Ovary (tissue), 9 donors: ENCODE data around the gene STAT3. TPM values are rescaled to one million over a fixed set of nuclear protein-coding genes. Genes with fewer than 3 reads are reported as not detected.
A peak's percentile ranks its signal among the peaks of the same experiment; 100 is the strongest.
"Not testable (repeated sequence)": the region's sequence is repeated elsewhere in the genome, so short reads cannot be mapped to it uniquely, and the experiment has no call there.

ENCODE experiments used
- DNase-seq, 5 donors: peaks; one replicate each; pipeline ENCODE4 v3.0.0-alpha.2; 2019 to 2020
- H3K27ac ChIP-seq, 2 donors: fragments of 200-600 bp; one replicate each; pipeline versions ENCODE4 v1.5.1 to v1.8.0; 2019 to 2022
- H3K27me3 ChIP-seq: fragments of 200-600 bp; one replicate; pipeline ENCODE4 v1.8.0; 2022
- H3K36me3 ChIP-seq: fragments of 200-600 bp; sonication (generic); one replicate; pipeline ENCODE4 v1.5.1; 2019
- H3K4me1 ChIP-seq: one replicate; pipeline ENCODE4 v1.8.1; 2013; ENCODE audit warnings: mild to moderate bottlenecking, moderate library complexity; ENCODE audit not compliant: insufficient read depth
- H3K4me3 ChIP-seq: fragments of 200-600 bp; sonication (generic); one replicate; pipeline ENCODE4 v1.5.1; 2017
- H3K9me3 ChIP-seq, 2 donors: fragments of 200-600 bp in 1 of 2; sonication (generic) in 1 of 2; one replicate each; pipeline versions ENCODE4 v1.5.1 to v1.8.1; 2013 to 2019; ENCODE audit warnings: mild to moderate bottlenecking in 1 of 2, moderate library complexity in 1 of 2
- CTCF ChIP-seq, 3 donors: fragments of 450-650 bp in 2 of 3; fragments of 200-600 bp in 1 of 3; IDR thresholded peaks; one replicate each; pipeline versions ENCODE4 v1.5.1 to v1.8.0; 2016 to 2022; ENCODE audit warnings: antibody characterized with exemption in 3 of 3, mild to moderate bottlenecking in 1 of 3
- EP300 ChIP-seq: sonication (generic); formaldehyde crosslinking; IDR thresholded peaks from one replicate; pipeline ENCODE4 v1.6.1; 2017; ENCODE audit warnings: antibody characterized with exemption
- POLR2A ChIP-seq: fragments of 450-650 bp; IDR thresholded peaks from one replicate; pipeline ENCODE4 v1.6.1; 2017; ENCODE audit warnings: antibody characterized with exemption, mild to moderate bottlenecking, moderate library complexity
- WGBS, 3 donors: extraction: QIAGEN DNeasy Blood & Tissue Kit in 1 of 3; methylation state at CpG; one replicate each; pipeline versions ENCODE4 v1.1.5 to v1.1.7; 2013 to 2017; 5-methylcytosine and 5-hydroxymethylcytosine counted together
- intact Hi-C, 4 donors: fragments of 100-400 bp; cut with DNase I; formaldehyde crosslinking; loops; one replicate each; pipeline versions ENCODE4 v1.11.0 to v1.15.1; 2022 to 2023
- polyA plus RNA-seq, 2 donors: library from polyadenylated mRNA; stranded (reverse); fragments of 200-250 nt in 1 of 2; fragments of 350-450 nt in 1 of 2; fragmentation: Illumina TruSeq in 1 of 2; extraction: RNeasy Lipid Tissue Mini Kit (QIAGEN cat#74804) in 1 of 2; gene quantifications; one replicate each; pipeline ENCODE4 v1.2.3, GENCODE V29; 2013 to 2014
- total RNA-seq, 7 donors: library from RNA; depleted of rRNA in 2 of 7; stranded (reverse); fragments of >200 nt in 2 of 7; fragmentation: NEBNext Ultra II Directional in 3 of 7; extraction: Animal tissue kit (Norgen Biotek cat#: 25700) in 3 of 7; gene quantifications; one replicate each; pipeline versions ENCODE4 v1.1.0 to v1.2.4, GENCODE V29; 2016 to 2023
- donor health status: DM: no; HTN: no; CAD: no; lungs with moderate emphysema.
- donor health status: DM: no; HTN: no; CAD: no.
- donor health status: Bipolar disorder and iron deficiency.
- donor health status: DM: yes; HTN: yes; CAD: no.
- donor health status: DM: no; HTN: no; CAD: no.
- donor health status: DM: yes; HTN: yes; CAD: no.

STAT3 gene
- total and polyA plus RNA-seq, 9 donors, result 58.3 to 301 (median 192) TPM

GRCh38 chr17:42378959-42379594 lies 9.2 kb downstream of the STAT3 start:
- DNase-seq, result no peak
- peak overlapping the region; percentile 13 to 56 for H3K27ac ChIP-seq
- TF ChIP-seq EP300, result no peak
- no peak for TF ChIP-seq CTCF (IDR thresholded peaks at IDR 0.05)
- TF ChIP-seq POLR2A, result no peak
- H3K27me3 ChIP-seq, result no peaks in the 10 kb centered on the region
- H3K36me3 ChIP-seq, result no peaks in the 10 kb centered on the region
- WGBS, 3 donors, result 3 to 6% (median 5%) methylated on average over 6 of the region's 6 CpGs
- intact Hi-C loops, result no loop called here
- peaks cover 7% of the 10 kb centered on the region for H3K4me1 ChIP-seq
- H3K4me3 ChIP-seq, result peak overlapping the region; percentile 17
- H3K9me3 ChIP-seq, result no peaks in the 10 kb centered on the region

GRCh38 chr17:42378359-42378958 lies 9.8 kb downstream of the STAT3 start:
- WGBS, 3 donors, result 7 to 16% (median 8%) methylated on average over 10 of the region's 10 CpGs
- Histone ChIP-seq H3K9me3 (no peaks in the 10 kb centered on the region), H3K4me3 (peak overlapping the region; percentile 17), H3K4me1 (peaks cover 7% of the 10 kb centered on the region), H3K27ac (peak overlapping the region; percentile 13 to 60), H3K27me3 (no peaks in the 10 kb centered on the region), H3K36me3 (no peaks in the 10 kb centered on the region)
- no peak for TF ChIP-seq POLR2A
- no peak for DNase-seq
- intact Hi-C loops, result no loop called here

- 90 to 94% (median 90%) methylated on average over 1 of the region's 1 CpG for WGBS, 3 donors
- Histone ChIP-seq H3K4me3 (no peak overlapping the region), H3K27me3 (no peaks in the 10 kb centered on the region), H3K4me1 (peaks cover 3% of the 10 kb centered on the region), H3K9me3 (no peaks in the 10 kb centered on the region), H3K27ac (no peak overlapping the region), H3K36me3 (no peaks in the 10 kb centered on the region)
- no peak for DNase-seq
- no peak for TF ChIP-seq POLR2A
- TF ChIP-seq EP300, result no peak
- no peak for TF ChIP-seq CTCF (IDR thresholded peaks at IDR 0.05)
- intact Hi-C loops, result no loop called here
Observed at GRCh38 chr17:42373896-42374295, 14.3 kb downstream of the STAT3 start.

- intact Hi-C loops, result no loop called here
- Histone ChIP-seq H3K36me3 (no peaks in the 10 kb centered on the region), H3K27ac (no peak overlapping the region), H3K9me3 (no peaks in the 10 kb centered on the region), H3K27me3 (no peaks in the 10 kb centered on the region), H3K4me3 (no peak overlapping the region), H3K4me1 (peaks cover 5% of the 10 kb centered on the region)
- no peak for DNase-seq
- TF ChIP-seq CTCF (IDR thresholded peaks at IDR 0.05), result no peak
- TF ChIP-seq POLR2A, result no peak
- no peak for TF ChIP-seq EP300
Observed at GRCh38 chr17:42372142-42372541, 16.1 kb downstream of the STAT3 start.

- H3K9me3 ChIP-seq, intact Hi-C loops, H3K27ac ChIP-seq, DNase-seq, H3K36me3 ChIP-seq, H3K27me3 ChIP-seq, H3K4me3 ChIP-seq: not testable (repeated sequence)
- H3K4me1 ChIP-seq, result peaks cover 11% of the 10 kb centered on the region
- WGBS, 3 donors, result 44 to 51% (median 47%) methylated on average over 12 of the region's 12 CpGs
Observed at GRCh38 chr17:42368797-42369561, 19.3 kb downstream of the STAT3 start.

- intact Hi-C loops, H3K36me3 ChIP-seq: not testable (repeated sequence)
Observed at GRCh38 chr17:42368310-42368709, 19.9 kb downstream of the STAT3 start.

GRCh38 chr17:42366176-42367023 lies 21.8 kb downstream of the STAT3 start:
- 83 to 86% (median 84%) methylated on average over 13 of the region's 13 CpGs for WGBS, 3 donors
- H3K9me3 ChIP-seq, intact Hi-C loops, H3K36me3 ChIP-seq, DNase-seq, H3K27me3 ChIP-seq, H3K27ac ChIP-seq, H3K4me3 ChIP-seq: not testable (repeated sequence)
- peaks cover 17% of the 10 kb centered on the region for H3K4me1 ChIP-seq

More at GRCh38 chr17:42368310-42368709, 19.9 kb downstream of the STAT3 start:
- WGBS, 3 donors, result 69 to 82% (median 73%) methylated on average over 5 of the region's 5 CpGs
- H3K9me3 ChIP-seq, H3K27ac ChIP-seq, DNase-seq, H3K4me3 ChIP-seq, H3K27me3 ChIP-seq: not testable (repeated sequence)
- H3K4me1 ChIP-seq, result peaks cover 11% of the 10 kb centered on the region
